ENCODE data around the gene ZNF774. TPM values are rescaled to one million over a fixed set of nuclear protein-coding genes. Genes with fewer than 3 reads are reported as not detected.

The ZNF774 gene
- total and polyA plus RNA-seq, 10 of the 15 experiments (the other 5 are each of a cell fraction or from before 2014, with no cell fraction given) = 0.35 to 2.5 (median 1.7) TPM

DNA sequence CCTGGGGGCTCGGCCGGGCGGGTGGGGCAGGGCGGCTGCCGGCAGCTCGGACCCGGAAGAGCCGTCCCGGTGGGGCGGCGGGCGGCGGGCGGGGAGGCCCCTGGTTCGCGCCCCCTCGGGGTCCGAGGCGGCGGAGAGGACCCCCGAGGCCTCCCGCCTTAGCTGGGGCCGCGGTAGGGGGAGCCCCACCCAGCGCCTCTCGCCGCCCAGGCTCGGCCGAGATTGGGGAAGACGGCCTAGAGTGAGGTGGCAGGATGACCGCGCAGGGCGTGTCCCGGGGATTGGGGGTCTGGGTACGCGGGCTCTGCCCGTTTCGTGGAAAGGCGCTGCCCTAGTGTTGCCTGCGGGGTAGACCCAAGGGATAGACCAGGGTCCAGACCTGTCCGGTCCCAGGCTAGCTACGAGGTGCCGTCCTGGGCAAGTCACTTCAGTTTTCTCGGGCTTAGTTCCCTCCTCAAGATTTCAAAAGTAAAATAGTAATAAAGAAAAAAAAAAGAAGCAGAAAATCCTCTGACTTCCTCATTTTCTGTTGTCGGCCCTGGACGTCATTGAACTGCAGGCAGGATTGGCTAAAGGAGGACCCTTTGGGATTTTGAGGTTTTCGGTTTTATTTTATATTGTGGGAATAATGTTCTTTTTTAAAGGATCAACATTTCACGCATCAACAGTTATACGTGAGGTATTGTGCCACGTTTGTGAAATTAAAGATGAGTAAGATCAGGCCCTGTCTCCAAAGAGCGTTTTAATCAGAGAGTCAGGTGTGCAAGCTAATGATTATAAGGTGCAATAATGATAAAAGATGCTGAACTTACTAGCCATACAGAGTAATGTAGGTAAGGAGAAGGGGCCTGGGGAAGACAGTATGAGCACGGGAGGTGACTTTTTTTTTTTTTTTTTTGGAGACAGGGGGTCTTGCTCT lies 36.6 kb downstream of the ZNF774 start (continued):
- TF ChIP-seq ZBTB33 (IDR thresholded peaks at IDR 0.05) = no peak
- no peak for TF ChIP-seq SUZ12 (IDR thresholded peaks at IDR 0.05; ENCODE audit: unreplicated experiment)
- TF ChIP-seq ZNF24 (IDR thresholded peaks at IDR 0.05) = 0 out of 2 replicates have a peak, but pooled peaks have one; percentile 11
- no peak; the same call in 1 of the 2 replicates for TF ChIP-seq PML (IDR thresholded peaks at IDR 0.05; ENCODE audit: low read length)
- no peak for TF ChIP-seq IRF4 (IDR thresholded peaks at IDR 0.05; ENCODE audit: low read depth, low read length)
- no peak for TF ChIP-seq RB1 (IDR thresholded peaks at IDR 0.05; ENCODE audit: borderline replicate concordance)
- no peak for TF ChIP-seq E2F8 (IDR thresholded peaks at IDR 0.05; ENCODE audit: low read depth, partially characterized antibody)
- peak; percentile 72 for TF ChIP-seq GATAD2B (conservative IDR thresholded peaks at IDR 0.05; ENCODE audit: low read depth)
- TF ChIP-seq SMAD1 (IDR thresholded peaks at IDR 0.05; ENCODE audit: low read depth, partially characterized antibody) = no peak
- TF ChIP-seq SMARCA5 (IDR thresholded peaks at IDR 0.05) = no peak
- no peak for TF ChIP-seq STAT3 (IDR thresholded peaks at IDR 0.05; ENCODE audit: low read depth, low read length)
- no peak for TF ChIP-seq TAF1 (IDR thresholded peaks at IDR 0.05; ENCODE audit: borderline replicate concordance, low read depth, low read length)
- TF ChIP-seq PAX8 (IDR thresholded peaks at IDR 0.05) = no peak
- TF ChIP-seq WRNIP1 (IDR thresholded peaks at IDR 0.05; ENCODE audit: borderline replicate concordance, low read depth, low read length) = no peak
- TF ChIP-seq SPI1 (IDR thresholded peaks at IDR 0.05; ENCODE audit: borderline replicate concordance, insufficient read depth, low read depth, low read length) = peak; percentile 86
- no peak for TF ChIP-seq EZH2 (IDR thresholded peaks at IDR 0.05; ENCODE audit: borderline replicate concordance, control insufficient read depth, low read depth, low read length)
- peak in 1 of 2 experiments; percentile 41; a peak in 1 of 4 replicates for TF ChIP-seq IKZF2 (IDR thresholded peaks at IDR 0.05)
- TF ChIP-seq HDAC2 (IDR thresholded peaks at IDR 0.05) = no peak
- TF ChIP-seq CBX3 (IDR thresholded peaks at IDR 0.05; ENCODE audit: borderline replicate concordance, low read depth) = no peak
- peak; percentile 60; the same call in 1 of the 2 replicates for TF ChIP-seq POLR2A (IDR thresholded peaks at IDR 0.05; ENCODE audit: low read depth, low read length)
- TF ChIP-seq PAX5 (IDR thresholded peaks at IDR 0.05; ENCODE audit: borderline replicate concordance, low read depth, low read length) = no peak
- TF ChIP-seq ZNF217 (IDR thresholded peaks at IDR 0.05) = 0 out of 2 replicates have a peak, but pooled peaks have one; percentile 48
- 0 out of 2 replicates have a peak, but pooled peaks have one; percentile 10 for TF ChIP-seq CREM (IDR thresholded peaks at IDR 0.05; ENCODE audit: low read depth)
- no peak for TF ChIP-seq NRF1 (conservative IDR thresholded peaks at IDR 0.05; ENCODE audit: low read depth, low read length)
- no peak for TF ChIP-seq ZSCAN29 (IDR thresholded peaks at IDR 0.05)
- peak; percentile 50; the same call in 1 of the 2 replicates for TF ChIP-seq IKZF1 (conservative IDR thresholded peaks at IDR 0.05)
